ENCODE data around the gene PYGM.

DNA sequence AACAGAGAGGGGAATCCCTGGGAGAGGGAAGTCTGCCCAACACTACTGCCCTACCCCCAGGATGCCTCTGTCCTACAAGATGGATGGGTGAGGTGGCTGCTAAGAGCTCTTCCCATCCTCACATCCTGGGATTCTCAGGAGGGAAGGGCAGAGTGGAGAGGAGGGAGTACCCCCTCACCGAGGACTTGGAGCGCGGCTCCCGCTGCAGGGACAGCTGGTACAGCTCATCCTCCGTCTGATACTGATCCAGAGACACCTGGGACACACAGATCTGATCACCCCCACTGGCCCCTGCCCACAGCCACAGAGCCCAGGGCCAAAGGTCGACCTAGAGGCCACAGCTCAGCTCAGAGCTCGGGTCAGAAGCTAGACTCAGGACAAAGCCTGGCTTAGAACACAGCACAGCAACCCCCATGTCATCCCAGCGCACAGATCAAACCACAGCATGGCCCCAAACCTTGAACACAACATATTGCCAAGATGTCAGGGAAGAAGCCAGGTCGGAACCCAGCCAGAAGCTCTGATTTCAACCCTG, 24.0 kb downstream of the PYGM start:
- TF ChIP-seq SIN3A (IDR thresholded peaks at IDR 0.05; ENCODE audit: borderline replicate concordance, insufficient read depth, low read length) (no peak), TAF1 (IDR thresholded peaks at IDR 0.05; ENCODE audit: borderline replicate concordance, insufficient read depth, low read length) (no peak)
- TF ChIP-seq, protein P1, sequence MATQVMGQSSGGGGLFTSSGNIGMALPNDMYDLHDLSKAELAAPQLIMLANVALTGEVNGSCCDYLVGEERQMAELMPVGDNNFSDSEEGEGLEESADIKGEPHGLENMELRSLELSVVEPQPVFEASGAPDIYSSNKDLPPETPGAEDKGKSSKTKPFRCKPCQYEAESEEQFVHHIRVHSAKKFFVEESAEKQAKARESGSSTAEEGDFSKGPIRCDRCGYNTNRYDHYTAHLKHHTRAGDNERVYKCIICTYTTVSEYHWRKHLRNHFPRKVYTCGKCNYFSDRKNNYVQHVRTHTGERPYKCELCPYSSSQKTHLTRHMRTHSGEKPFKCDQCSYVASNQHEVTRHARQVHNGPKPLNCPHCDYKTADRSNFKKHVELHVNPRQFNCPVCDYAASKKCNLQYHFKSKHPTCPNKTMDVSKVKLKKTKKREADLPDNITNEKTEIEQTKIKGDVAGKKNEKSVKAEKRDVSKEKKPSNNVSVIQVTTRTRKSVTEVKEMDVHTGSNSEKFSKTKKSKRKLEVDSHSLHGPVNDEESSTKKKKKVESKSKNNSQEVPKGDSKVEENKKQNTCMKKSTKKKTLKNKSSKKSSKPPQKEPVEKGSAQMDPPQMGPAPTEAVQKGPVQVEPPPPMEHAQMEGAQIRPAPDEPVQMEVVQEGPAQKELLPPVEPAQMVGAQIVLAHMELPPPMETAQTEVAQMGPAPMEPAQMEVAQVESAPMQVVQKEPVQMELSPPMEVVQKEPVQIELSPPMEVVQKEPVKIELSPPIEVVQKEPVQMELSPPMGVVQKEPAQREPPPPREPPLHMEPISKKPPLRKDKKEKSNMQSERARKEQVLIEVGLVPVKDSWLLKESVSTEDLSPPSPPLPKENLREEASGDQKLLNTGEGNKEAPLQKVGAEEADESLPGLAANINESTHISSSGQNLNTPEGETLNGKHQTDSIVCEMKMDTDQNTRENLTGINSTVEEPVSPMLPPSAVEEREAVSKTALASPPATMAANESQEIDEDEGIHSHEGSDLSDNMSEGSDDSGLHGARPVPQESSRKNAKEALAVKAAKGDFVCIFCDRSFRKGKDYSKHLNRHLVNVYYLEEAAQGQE (IDR thresholded peaks at IDR 0.05; ENCODE audit: insufficient read depth in 1 of 2, low read depth in 2 of 2, low read length in 2 of 2): no peak

Measured in PFSK-1 (cell line).